GM10266 (cell line): ENCODE data around the gene SIVA1.

Experiments
- DNase-seq: peaks from one replicate; pipeline ENCODE4 v3.0.0; 2012; ENCODE audit errors: extremely low spot score
- CTCF ChIP-seq: IDR thresholded peaks from 2 replicates; pipeline ENCODE4 v1.5.1; 2012; ENCODE audit warnings: mild to moderate bottlenecking, low read depth; ENCODE audit not compliant: control insufficient read depth, insufficient read depth; ENCODE audit errors: missing control alignments

SIVA1 gene

GRCh38 chr14:104707608-104708595, 45.0 kb upstream of the SIVA1 start:
- no peak for TF ChIP-seq CTCF

GRCh38 chr14:104708606-104709268, 44.2 kb upstream of the SIVA1 start:
- DNase-seq, result peak; percentile 96
- TF ChIP-seq CTCF, result peak; percentile 96

More at GRCh38 chr14:104707608-104708595, 45.0 kb upstream of the SIVA1 start:
- no peak for DNase-seq

GRCh38 chr14:104709387-104710039, 43.4 kb upstream of the SIVA1 start:
- no peak for TF ChIP-seq CTCF
- no peak for DNase-seq

- DNase-seq, result no peak
- TF ChIP-seq CTCF, result no peak
These were observed 42.7 kb upstream of the SIVA1 start for GRCh38 chr14:104710071-104710735.

- no peak for DNase-seq
- no peak for TF ChIP-seq CTCF
These were observed 39.8 kb upstream of the SIVA1 start for GRCh38 chr14:104712881-104713734.

- no peak for DNase-seq
- TF ChIP-seq CTCF, result no peak
These were observed 38.9 kb upstream of the SIVA1 start for GRCh38 chr14:104714066-104714465.
